NOMO-1 (cell line): Measurements from ENCODE around the gene ENOPH1.

Experiments used
- DNase-seq, 2 experiments: peaks; one replicate each; lab custom pipeline; 2025; ENCODE audit not compliant: unreplicated experiment in 2 of 2; lab: John Stamatoyannopoulos, UW

The ENOPH1 gene

GRCh38 chr4:82425478-82425877, 4.9 kb upstream of the ENOPH1 start:
- no peak for DNase-seq

DNA sequence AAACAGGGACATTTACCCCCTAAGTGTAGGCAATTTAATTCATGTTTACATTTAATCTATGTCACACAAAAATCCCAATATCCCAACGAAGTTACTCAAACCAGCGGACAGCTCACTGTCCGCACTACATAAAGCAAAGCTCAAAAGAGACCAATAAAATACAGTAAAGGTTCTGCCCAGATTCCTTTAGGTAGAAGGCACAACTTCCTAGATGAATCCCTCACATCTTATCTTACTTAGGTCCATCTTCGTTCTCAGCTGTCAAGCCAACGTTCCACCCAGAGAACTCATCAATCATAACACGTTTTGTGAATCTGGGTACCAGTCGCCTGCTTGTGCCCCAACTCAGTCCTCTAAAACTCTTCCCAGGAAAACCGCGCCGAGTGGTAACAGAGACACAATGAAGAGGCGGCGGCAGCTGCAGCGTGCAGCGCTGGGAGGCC, 1.8 kb upstream of the ENOPH1 start:
- peak in 1 of 2 experiments; percentile 57 for DNase-seq

GRCh38 chr4:82428969-82429727, 1.2 kb upstream of the ENOPH1 start:
- DNase-seq = peak; percentile 86 to 92

DNA sequence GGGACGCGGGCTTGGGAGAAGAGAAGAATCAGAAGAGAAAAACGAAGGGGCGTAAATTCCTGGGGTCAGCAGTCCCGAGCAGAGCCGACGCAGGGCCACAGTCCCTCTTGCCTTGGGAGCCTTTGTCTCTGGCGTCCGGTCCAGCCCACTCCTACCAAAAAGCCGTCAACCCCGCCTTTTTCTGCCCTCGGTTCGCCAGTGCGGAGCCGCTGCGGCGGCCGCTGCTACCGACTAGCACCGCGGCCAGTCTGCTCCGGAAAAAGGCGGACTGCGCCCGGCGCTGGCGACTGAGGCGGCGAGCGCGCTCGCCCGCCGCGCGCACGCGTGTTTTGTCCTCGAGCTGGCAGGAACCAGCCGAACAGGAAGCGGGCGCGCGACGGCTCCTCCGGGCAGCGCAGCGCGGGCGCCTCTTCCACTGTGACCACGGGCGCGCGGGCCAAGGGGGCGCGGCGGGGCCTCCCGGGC, 630 bp upstream of the ENOPH1 start:
- DNase-seq = peak in 1 of 2 experiments; percentile 61

- DNase-seq = peak in 1 of 2 experiments; percentile 14
Measured at GRCh38 chr4:82430964-82431745, 765 bp downstream of the ENOPH1 start.

GRCh38 chr4:82431831-82432230, 1.4 kb downstream of the ENOPH1 start:
- no peak for DNase-seq

GRCh38 chr4:82432596-82432995, 2.2 kb downstream of the ENOPH1 start:
- DNase-seq = no peak

DNA sequence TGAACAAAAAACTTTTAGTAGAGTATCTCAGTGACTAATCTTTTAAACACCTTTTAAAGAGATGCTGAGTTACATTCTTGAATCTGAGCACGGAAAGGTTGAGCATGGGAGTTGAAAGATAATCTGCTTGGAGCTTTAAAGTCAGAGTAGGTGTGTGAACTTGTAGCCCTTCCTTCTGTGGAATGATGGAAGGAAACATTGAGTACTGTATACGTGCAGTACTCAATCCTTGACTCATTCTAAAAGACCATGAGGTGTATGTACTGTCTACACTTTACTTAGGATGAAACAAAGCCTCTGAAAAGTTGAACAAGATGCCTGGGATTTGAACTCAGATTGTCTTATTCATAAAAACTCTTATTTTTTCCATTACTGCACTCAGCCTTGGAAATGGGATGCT, 3.4 kb downstream of the ENOPH1 start:
- no peak for DNase-seq

DNA sequence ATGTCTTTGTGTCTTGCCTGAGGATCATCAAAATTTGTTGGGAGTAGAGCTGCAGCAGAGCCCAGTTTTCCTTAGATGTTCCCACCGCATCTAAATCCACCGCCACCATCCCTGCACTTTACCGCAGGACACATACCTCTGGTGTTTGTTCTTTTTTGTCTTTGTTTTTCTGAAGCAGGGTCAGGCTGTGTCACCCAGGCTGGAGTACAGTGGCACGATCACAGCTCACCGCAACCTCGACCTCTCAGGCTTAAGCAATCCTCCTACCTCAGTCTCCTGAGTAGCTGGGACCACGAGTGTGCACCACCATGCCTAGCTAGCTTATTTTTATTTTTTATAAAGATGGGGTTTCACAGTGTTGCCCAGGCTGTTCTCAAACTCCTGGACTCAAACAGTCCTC, 4.6 kb downstream of the ENOPH1 start:
- DNase-seq = no peak

- DNase-seq = no peak
Measured at GRCh38 chr4:82436130-82436529, 5.7 kb downstream of the ENOPH1 start.

GRCh38 chr4:82436780-82437179, 6.4 kb downstream of the ENOPH1 start:
- DNase-seq = no peak

DNA sequence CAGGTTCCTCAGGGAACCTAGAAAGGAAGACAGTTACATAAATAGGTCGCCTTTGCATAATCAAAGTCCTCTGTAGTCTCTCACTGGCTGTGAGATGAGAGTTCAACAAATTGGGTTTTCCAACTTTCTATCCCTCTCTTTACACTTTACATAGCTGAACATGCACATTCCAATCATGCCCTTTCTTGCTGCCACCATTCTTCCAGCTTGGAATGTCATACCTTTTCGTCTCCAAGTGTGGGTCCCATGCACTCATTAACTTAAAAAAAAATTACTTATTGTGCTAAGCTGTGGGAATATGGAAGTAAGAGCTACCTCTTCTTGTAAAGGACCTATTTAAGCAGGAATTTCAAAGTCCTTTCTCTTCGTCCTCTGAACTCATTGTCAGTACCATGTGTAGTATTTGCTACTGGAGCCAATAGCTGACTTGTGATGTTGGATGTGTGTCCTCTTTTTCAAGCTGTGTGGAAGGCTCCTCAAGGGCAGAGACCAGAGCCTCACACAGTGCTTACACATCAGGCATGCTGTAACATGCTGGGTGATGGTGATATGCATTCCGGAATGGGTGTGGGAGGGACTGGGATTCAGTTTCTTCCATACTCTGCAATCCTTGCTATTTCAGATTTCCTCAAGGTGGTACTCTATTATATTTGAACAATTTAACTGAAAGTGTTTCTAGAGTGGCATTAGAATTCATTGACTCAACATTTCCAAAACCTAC, 7.1 kb downstream of the ENOPH1 start:
- DNase-seq = no peak

DNA sequence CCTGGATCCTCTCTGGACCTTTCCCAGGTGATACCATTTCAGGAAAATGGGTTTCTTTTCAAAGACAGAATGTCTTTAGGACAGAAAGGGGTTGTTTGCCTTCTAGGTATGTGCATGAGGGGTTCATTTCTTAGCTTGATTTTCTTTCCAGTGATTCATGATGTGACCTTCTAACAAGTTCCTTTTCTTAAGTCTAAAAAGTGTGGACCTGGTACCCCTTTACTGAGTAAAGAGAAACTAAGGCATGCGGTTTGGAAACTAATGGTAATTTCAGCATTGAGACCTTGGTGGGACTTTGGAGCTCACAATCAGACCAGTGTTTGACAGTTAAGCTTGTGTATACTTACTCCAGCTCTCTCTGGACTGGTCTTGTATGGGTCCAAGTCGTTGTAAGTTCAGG, 8.7 kb downstream of the ENOPH1 start:
- no peak for DNase-seq

DNA sequence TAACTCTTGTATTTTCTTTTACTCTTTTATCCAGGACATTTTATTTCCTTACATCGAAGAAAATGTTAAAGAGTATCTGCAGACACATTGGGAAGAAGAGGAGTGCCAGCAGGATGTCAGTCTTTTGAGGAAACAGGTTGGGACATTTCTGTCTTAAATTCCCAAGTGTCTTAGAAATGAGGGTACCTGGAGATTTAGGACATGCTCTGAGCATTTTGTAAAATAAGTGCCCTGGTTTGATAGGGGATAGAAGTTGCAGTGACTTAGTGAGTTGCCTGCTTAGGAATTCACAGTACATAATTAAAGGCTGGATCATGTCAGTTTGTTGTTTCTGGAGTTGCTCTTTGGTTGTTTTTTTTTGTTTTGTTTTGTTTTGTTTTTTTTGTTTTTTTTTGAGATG, 17.5 kb downstream of the ENOPH1 start:
- no peak for DNase-seq

DNA sequence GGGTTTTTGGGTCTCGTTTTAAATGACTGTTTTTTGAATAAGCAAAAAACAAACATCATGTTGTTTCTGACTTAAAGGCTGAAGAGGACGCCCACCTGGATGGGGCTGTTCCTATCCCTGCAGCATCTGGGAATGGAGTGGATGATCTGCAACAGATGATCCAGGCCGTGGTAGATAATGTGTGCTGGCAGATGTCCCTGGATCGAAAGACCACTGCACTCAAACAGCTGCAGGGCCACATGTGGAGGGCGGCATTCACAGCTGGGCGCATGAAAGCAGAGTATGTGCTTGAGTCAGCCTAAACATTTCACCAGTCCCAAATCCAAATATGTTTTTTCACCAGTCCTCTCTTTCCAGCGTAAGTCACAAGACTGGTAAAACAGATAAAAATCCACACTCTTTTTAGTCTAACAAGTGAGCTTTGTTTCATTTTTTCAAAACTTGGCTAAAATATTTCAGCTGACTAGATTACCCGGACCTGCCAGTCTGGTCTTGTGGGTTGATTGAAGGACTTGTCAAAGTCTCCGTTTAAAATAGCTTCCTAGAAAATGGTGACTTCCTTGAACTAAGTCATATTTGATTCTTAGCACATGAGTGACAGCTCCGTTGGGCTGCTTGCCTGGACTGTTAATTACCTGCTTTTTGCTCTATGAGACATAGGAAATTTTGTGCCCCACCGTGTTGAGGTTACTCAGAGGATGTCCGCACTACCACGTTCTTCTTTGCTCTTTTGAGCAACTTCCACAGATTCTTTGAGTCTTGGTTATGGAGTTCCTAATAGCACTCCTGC, 20.8 kb downstream of the ENOPH1 start:
- no peak for DNase-seq

- DNase-seq = no peak
Measured at GRCh38 chr4:82452026-82452425, 21.6 kb downstream of the ENOPH1 start.

GRCh38 chr4:82457266-82457665, 26.9 kb downstream of the ENOPH1 start:
- DNase-seq = no peak

DNA sequence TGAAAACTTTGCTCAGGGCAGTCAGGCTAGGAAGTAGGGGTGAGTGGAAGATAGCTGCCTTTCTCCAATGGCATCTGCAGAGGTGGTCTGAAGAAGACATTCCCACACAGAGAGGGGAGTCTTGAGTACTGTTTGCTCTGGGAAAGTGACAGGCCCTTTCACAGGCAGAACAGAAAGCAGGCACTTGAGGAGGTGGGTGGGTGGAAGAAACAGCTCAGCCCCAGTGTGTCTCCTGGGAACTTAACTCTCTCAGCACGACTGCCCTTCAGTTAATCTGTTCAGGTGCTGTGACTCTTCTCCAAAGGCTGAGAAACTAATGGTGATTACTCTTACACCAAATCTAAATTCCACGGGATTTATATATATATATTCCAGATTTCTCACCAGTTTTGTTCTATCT, 28.3 kb downstream of the ENOPH1 start:
- DNase-seq = no peak

- no peak for DNase-seq
Measured at GRCh38 chr4:82461710-82462109, 31.3 kb downstream of the ENOPH1 start.

DNA sequence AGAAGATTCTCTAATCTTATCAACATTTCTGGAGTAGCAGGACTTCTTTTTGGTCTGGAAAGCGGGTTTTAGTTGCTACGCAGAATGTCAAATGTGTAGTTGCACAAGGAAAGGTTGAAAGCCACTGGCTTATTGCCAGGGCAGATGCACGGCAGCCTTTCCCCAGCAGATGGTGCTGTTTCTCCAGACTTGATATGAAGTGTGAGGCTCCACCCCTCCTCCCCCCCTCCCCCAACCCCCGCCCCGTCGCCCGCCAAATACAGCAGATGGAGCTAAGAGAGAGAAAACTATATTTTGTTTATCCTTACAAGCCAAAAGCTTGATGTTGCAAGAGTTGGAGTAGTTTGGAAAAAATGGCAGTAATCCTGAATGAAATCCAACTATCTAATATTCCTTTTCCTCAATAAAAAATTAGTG, 32.0 kb downstream of the ENOPH1 start:
- peak; percentile 45 to 58 for DNase-seq

DNA sequence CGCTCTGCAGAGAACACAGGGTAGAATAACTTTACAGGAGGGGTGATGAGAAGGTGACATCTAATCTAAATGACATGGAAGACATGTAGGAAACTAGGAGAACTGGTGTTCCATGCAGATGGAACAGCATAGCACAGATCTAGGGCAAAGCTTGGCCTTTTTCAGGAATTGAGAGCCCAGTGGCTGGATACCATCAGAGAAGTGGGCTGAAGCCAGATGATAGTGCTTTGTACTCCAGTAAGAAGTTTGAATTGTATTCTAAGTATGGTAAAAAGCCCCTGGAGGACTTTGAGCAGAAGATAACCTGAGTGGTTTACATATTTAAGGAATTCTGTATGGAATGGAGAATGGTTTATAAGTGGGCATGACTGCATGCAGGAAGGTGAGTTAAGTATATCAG, 32.8 kb downstream of the ENOPH1 start:
- DNase-seq = no peak
